HEK293 (cell line): ENCODE measurements around the gene KLHL30.

Source experiments
- CTCF ChIA-PET: fragments of 350-600 bp; formaldehyde crosslinking; extraction: SDS; loops from one replicate; lab custom pipeline; 2021; ENCODE audit warnings: antibody characterized with exemption; lab: Yijun Ruan, JAX
- POLR2A ChIA-PET: fragments of 300-600 bp; formaldehyde crosslinking; extraction: SDS; loops from one replicate; lab custom pipeline; 2020; ENCODE audit warnings: antibody characterized with exemption, inconsistent platforms; lab: Yijun Ruan, JAX
- H3K27ac ChIP-seq: fragments of 200-500 bp; sonication (Bioruptor generic); 2 replicates; pipeline ENCODE4 v1.5.1; 2014; ENCODE audit warnings: low read depth, low read length, control low read depth, inconsistent platforms; ENCODE audit errors: extremely low read depth
- H3K36me3 ChIP-seq, 2 experiments: fragments of 200-500 bp in 1 of 2; sonication (Bioruptor generic) in 1 of 2; 1 replicate in 1 of 2; 2 replicates in 1 of 2; pipeline ENCODE4 v1.5.1; 2014 to 2017; ENCODE audit warnings: inconsistent platforms in 2 of 2, low read length in 2 of 2; ENCODE audit not compliant: control insufficient read depth in 2 of 2, insufficient read depth in 1 of 2
- H3K4me1 ChIP-seq: fragments of 200-500 bp; sonication (Bioruptor generic); 2 replicates; pipeline ENCODE4 v1.5.1; 2014; ENCODE audit warnings: mild to moderate bottlenecking, low read length, inconsistent platforms; ENCODE audit not compliant: control insufficient read depth, insufficient read depth
- H3K4me3 ChIP-seq: 2 replicates; pipeline ENCODE4 v1.5.1; 2011; ENCODE audit warnings: low read depth, mild to moderate bottlenecking, control low read depth, low read length, moderate library complexity
- H3K9me3 ChIP-seq: fragments of 200-500 bp; sonication (Bioruptor generic); 2 replicates; pipeline ENCODE4 v1.5.1; 2014; ENCODE audit warnings: low read depth, low read length, inconsistent platforms; ENCODE audit not compliant: control insufficient read depth, insufficient read depth
- SCRT1 ChIP-seq: fragments of 450-650 bp; formaldehyde crosslinking; IDR thresholded peaks from 2 replicates; pipeline ENCODE4 v1.5.1; 2016; ENCODE audit warnings: missing biosample characterization, missing genetic modification characterization, borderline replicate concordance
- SCRT2 ChIP-seq: fragments of 450-650 bp; formaldehyde crosslinking; IDR thresholded peaks from 2 replicates; pipeline ENCODE4 v1.5.1; 2016; ENCODE audit warnings: missing biosample characterization, missing genetic modification characterization
- ZNF121 ChIP-seq: fragments of 450-650 bp; formaldehyde crosslinking; IDR thresholded peaks from 2 replicates; pipeline ENCODE4 v1.5.1; 2016; ENCODE audit warnings: missing biosample characterization, missing genetic modification characterization
- ZNF211 ChIP-seq: fragments of 450-650 bp; formaldehyde crosslinking; IDR thresholded peaks from 2 replicates; pipeline ENCODE4 v1.5.1; 2016; ENCODE audit warnings: low read depth, missing biosample characterization, missing genetic modification characterization
- ZNF366 ChIP-seq: fragments of 450-650 bp; formaldehyde crosslinking; conservative IDR thresholded peaks from 2 replicates; pipeline ENCODE4 v1.5.1; 2016; ENCODE audit warnings: missing biosample characterization, missing genetic modification characterization
- ZNF629 ChIP-seq: fragments of 450-650 bp; formaldehyde crosslinking; IDR thresholded peaks from 2 replicates; pipeline ENCODE4 v1.5.1; 2017; ENCODE audit warnings: missing biosample characterization, missing genetic modification characterization
- ZNF670 ChIP-seq: fragments of 450-650 bp; formaldehyde crosslinking; IDR thresholded peaks from 2 replicates; pipeline ENCODE4 v1.5.1; 2016; ENCODE audit warnings: missing biosample characterization, missing genetic modification characterization, low read depth
- ZNF830 ChIP-seq: fragments of 450-650 bp; IDR thresholded peaks from 2 replicates; pipeline ENCODE4 v1.5.0; 2018; ENCODE audit warnings: missing biosample characterization, missing genetic modification characterization, low read depth, mild to moderate bottlenecking, moderate library complexity
- TF ChIP-seq, protein P1 (sequence below): fragments of 450-650 bp; formaldehyde crosslinking; IDR thresholded peaks from 2 replicates; pipeline ENCODE4 v1.5.1; 2017; ENCODE audit warnings: missing biosample characterization, missing genetic modification characterization
- TF ChIP-seq, protein P2 (sequence below): fragments of 450-650 bp; IDR thresholded peaks from 2 replicates; pipeline ENCODE4 v1.5.1; 2018; ENCODE audit warnings: missing biosample characterization, missing genetic modification characterization
- TF ChIP-seq, protein P3 (sequence below): fragments of 450-650 bp; formaldehyde crosslinking; IDR thresholded peaks from 2 replicates; pipeline ENCODE4 v1.5.1; 2017; ENCODE audit warnings: missing biosample characterization, missing genetic modification characterization

The KLHL30 gene

DNA sequence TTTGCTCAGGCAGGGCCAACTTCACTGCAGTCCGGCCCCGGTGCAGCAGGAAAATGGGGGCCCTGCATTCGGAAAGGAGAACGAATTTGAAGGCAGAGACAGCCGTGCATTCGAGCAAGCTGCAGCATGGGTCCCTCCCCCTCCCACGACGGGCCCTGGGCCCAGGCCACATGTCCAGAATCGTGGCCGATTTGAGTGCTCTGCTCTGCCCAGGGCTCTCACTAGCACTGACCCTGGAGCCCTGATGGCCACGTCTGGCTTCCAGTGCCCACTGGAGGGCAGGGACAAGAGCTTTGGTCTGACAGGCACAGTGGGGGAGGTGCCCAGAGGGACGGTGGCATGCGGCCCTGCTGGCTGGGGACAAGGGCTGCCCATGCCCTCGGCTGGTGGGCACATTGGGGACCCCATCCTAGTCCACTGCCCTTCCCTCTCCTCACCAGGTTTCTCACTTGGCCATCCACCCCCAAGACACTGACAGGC lies 14.4 kb upstream of the KLHL30 start:
- ChIA-PET CTCF (no interaction called here), POLR2A (no interaction called here)
- no peaks in the 10 kb centered on the region for H3K9me3 ChIP-seq
- H3K4me3 ChIP-seq = no peak overlapping the region
- no peaks in the 10 kb centered on the region for H3K36me3 ChIP-seq
- TF ChIP-seq ZNF366 (tag by site-specific recombination) = no peak
- H3K4me1 ChIP-seq = no peaks in the 10 kb centered on the region
- no peak overlapping the region for H3K27ac ChIP-seq

- ChIA-PET CTCF (no interaction called here), POLR2A (no interaction called here)
- Histone ChIP-seq H3K4me3 (no peak overlapping the region), H3K36me3 (no peaks in the 10 kb centered on the region), H3K9me3 (no peaks in the 10 kb centered on the region), H3K27ac (no peak overlapping the region), H3K4me1 (no peaks in the 10 kb centered on the region)
- TF ChIP-seq, protein P1, sequence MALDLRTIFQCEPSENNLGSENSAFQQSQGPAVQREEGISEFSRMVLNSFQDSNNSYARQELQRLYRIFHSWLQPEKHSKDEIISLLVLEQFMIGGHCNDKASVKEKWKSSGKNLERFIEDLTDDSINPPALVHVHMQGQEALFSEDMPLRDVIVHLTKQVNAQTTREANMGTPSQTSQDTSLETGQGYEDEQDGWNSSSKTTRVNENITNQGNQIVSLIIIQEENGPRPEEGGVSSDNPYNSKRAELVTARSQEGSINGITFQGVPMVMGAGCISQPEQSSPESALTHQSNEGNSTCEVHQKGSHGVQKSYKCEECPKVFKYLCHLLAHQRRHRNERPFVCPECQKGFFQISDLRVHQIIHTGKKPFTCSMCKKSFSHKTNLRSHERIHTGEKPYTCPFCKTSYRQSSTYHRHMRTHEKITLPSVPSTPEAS (tag by site-specific recombination) = 0 out of 2 replicates have a peak, but pooled peaks have one; percentile 37
- no peak for TF ChIP-seq ZNF629 (tag by site-specific recombination)
- no peak for TF ChIP-seq ZNF830 (tag by site-specific recombination)
- TF ChIP-seq, all 188 proteins: peak for 1
Observed at GRCh38 chr2:238124488-238125126, 13.9 kb upstream of the KLHL30 start.

DNA sequence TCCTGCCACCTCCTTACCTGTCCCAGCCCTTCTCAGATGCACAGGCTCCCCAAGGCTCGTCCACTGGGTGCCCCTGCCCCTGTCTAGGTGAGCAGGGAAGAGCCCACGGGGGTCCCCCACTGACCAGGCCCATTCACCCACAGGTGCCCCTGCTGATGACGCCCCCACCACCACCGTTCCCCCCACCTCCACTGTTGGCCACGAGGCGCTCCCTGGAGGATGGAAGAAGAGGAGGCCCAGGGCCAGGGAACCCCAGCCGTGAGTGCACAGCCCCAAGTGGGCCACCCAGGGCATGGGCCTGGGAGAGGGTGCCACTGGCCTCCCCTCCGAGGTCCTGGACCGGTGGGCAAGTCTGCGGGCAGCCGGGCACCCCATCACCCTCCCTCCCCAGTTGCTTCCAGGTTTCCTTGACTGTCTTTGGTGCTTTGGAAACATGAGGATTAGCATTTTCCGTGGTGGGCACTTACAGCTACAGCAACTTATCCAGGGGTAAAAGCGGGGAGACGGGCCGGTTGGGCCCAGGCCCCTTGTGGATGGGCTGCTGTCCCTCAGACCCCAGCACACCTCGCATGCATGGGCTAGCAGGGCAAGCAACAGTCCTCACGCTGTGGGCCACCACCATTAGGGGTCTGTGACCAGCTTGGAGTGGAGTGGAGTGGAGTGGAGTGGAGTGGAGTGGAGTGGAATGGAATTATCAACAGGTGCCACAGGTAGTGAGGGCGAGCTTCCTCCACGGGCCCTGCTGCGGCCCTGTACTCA lies 13.2 kb upstream of the KLHL30 start:
- Histone ChIP-seq H3K27ac (no peak overlapping the region), H3K9me3 (no peaks in the 10 kb centered on the region), H3K4me3 (no peak overlapping the region), H3K4me1 (no peaks in the 10 kb centered on the region), H3K36me3 (no peaks in the 10 kb centered on the region)
- TF ChIP-seq, protein P2, sequence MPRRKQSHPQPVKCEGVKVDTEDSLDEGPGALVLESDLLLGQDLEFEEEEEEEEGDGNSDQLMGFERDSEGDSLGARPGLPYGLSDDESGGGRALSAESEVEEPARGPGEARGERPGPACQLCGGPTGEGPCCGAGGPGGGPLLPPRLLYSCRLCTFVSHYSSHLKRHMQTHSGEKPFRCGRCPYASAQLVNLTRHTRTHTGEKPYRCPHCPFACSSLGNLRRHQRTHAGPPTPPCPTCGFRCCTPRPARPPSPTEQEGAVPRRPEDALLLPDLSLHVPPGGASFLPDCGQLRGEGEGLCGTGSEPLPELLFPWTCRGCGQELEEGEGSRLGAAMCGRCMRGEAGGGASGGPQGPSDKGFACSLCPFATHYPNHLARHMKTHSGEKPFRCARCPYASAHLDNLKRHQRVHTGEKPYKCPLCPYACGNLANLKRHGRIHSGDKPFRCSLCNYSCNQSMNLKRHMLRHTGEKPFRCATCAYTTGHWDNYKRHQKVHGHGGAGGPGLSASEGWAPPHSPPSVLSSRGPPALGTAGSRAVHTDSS (tag by site-specific recombination) = no peak
- TF ChIP-seq, protein P3, sequence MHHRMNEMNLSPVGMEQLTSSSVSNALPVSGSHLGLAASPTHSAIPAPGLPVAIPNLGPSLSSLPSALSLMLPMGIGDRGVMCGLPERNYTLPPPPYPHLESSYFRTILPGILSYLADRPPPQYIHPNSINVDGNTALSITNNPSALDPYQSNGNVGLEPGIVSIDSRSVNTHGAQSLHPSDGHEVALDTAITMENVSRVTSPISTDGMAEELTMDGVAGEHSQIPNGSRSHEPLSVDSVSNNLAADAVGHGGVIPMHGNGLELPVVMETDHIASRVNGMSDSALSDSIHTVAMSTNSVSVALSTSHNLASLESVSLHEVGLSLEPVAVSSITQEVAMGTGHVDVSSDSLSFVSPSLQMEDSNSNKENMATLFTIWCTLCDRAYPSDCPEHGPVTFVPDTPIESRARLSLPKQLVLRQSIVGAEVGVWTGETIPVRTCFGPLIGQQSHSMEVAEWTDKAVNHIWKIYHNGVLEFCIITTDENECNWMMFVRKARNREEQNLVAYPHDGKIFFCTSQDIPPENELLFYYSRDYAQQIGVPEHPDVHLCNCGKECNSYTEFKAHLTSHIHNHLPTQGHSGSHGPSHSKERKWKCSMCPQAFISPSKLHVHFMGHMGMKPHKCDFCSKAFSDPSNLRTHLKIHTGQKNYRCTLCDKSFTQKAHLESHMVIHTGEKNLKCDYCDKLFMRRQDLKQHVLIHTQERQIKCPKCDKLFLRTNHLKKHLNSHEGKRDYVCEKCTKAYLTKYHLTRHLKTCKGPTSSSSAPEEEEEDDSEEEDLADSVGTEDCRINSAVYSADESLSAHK (tag by site-specific recombination) = no peak
- peak; percentile 47; the same call in 1 of the 2 replicates for TF ChIP-seq SCRT1
- TF ChIP-seq ZNF121 (tag by site-specific recombination) = no peak
- peak; percentile 88 for TF ChIP-seq SCRT2 (tag by site-specific recombination)
- ChIA-PET CTCF (interaction anchor here (0.5 kb wide), 1 partner anchor 34 kb away, joined by 3 read pairs; no protein-coding TSS in a partner anchor), POLR2A (no interaction called here)

DNA sequence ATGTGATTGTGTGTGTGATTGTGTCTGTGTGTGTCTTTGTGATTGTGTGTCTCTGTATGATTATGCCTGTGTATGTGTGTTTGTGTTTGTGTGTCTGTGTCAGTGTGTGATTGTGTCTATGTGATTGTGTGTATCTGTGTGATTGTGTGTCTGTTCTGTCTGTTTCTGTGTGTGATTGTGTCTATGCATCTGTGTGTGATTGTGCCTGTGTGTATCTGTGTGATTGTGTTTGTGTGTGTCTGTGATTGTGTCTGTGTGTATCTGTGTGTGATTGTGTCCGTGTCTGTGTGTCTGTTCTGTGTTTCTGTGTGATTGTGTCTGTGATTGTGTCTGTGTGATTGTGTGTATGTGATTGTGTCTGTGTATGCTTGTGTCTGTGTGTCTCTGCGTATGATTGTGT lies 12.1 kb upstream of the KLHL30 start:
- no peak overlapping the region for H3K27ac ChIP-seq
- H3K36me3 ChIP-seq = no peaks in the 10 kb centered on the region
- H3K4me3 ChIP-seq = no peak overlapping the region
- ChIA-PET POLR2A (no interaction called here), CTCF (no interaction called here)
- no peaks in the 10 kb centered on the region for H3K4me1 ChIP-seq
- TF ChIP-seq ZNF211 (tag by site-specific recombination) (0 out of 2 replicates have a peak, but pooled peaks have one; percentile 13), ZNF670 (tag by site-specific recombination) (no peak; the same call in 1 of the 2 replicates)
- H3K9me3 ChIP-seq = no peaks in the 10 kb centered on the region
